Thoracic aorta (tissue), 2 donors: ENCODE results near the gene ATG13. TPM values are rescaled to one million over a fixed set of nuclear protein-coding genes. Genes with fewer than 3 reads are reported as not detected.

ENCODE experiments used
- ATAC-seq: fragments of 150-250 bp; one replicate; pipeline ENCODE4 v1.8.0; 2017; ENCODE audit warnings: low read depth; ENCODE audit not compliant: insufficient number of reproducible peaks, low FRiP score
- DNase-seq: peaks from one replicate; pipeline ENCODE4 v3.0.0-alpha.2; 2020; ENCODE audit warnings: low spot score
- H3K27ac ChIP-seq, 2 donors: fragments of 200-600 bp; sonication (generic); 1 replicate in 1 of 2; 2 replicates in 1 of 2; pipeline ENCODE4 v1.5.1; 2016; ENCODE audit warnings: mild to moderate bottlenecking in 2 of 2, moderate library complexity in 2 of 2
- H3K27me3 ChIP-seq: fragments of 200-600 bp; sonication (generic); replicated peaks from 2 replicates; pipeline ENCODE4 v1.6.0; 2016; ENCODE audit warnings: mild to moderate bottlenecking; ENCODE audit not compliant: insufficient read depth
- H3K36me3 ChIP-seq: fragments of 200-600 bp; sonication (generic); one replicate; pipeline ENCODE4 v1.5.1; 2016
- H3K4me1 ChIP-seq, 2 donors: fragments of 200-600 bp; sonication (generic); 1 replicate in 1 of 2; 2 replicates in 1 of 2; pipeline versions ENCODE4 v1.5.1 to v1.6.0; 2016; ENCODE audit warnings: low read depth in 2 of 2, mild to moderate bottlenecking in 1 of 2; ENCODE audit not compliant: control insufficient read depth in 1 of 2
- H3K4me3 ChIP-seq: fragments of 200-600 bp; sonication (generic); 2 replicates; pipeline ENCODE4 v1.5.1; 2016; ENCODE audit warnings: mild to moderate bottlenecking
- H3K9me3 ChIP-seq: fragments of 200-600 bp; sonication (generic); 2 replicates; pipeline ENCODE4 v1.5.1; 2016
- CTCF ChIP-seq: fragments of 200-600 bp; sonication (generic); IDR thresholded peaks from one replicate; pipeline ENCODE4 v1.5.1; 2019; ENCODE audit warnings: antibody characterized with exemption
- total RNA-seq, 2 donors: library from RNA; depleted of rRNA; stranded (reverse); fragments of >200 nt; gene quantifications; one replicate each; pipeline versions ENCODE4 v1.1.0 to v1.2.3, GENCODE V29; 2016

The ATG13 gene
- total RNA-seq, 2 donors from 2014 or later: 121 to 144 TPM

GRCh38 chr11:46679241-46680163, 62.1 kb downstream of the ATG13 start:
- no peak for TF ChIP-seq CTCF

GRCh38 chr11:46680164-46680760, 62.9 kb downstream of the ATG13 start:
- Histone ChIP-seq H3K9me3 (no peaks in the 10 kb centered on the region), H3K27ac (no peak overlapping the region), H3K4me3 (no peak overlapping the region), H3K36me3 (peaks cover 56% of the 10 kb centered on the region), H3K4me1 (peaks cover 25 to 28% of the 10 kb centered on the region in 2 donors), H3K27me3 (no peaks in the 10 kb centered on the region)
- DNase-seq (no peak), ATAC-seq (no peak)
- TF ChIP-seq CTCF: no peak

More at GRCh38 chr11:46679241-46680163, 62.1 kb downstream of the ATG13 start:
- H3K36me3 ChIP-seq: peaks cover 56% of the 10 kb centered on the region
- H3K27ac ChIP-seq: no peak overlapping the region
- no peaks in the 10 kb centered on the region for H3K27me3 ChIP-seq
- ATAC-seq (no peak), DNase-seq (no peak)
- no peak overlapping the region for H3K4me3 ChIP-seq
- H3K4me1 ChIP-seq: peaks cover 24 to 30% of the 10 kb centered on the region in 2 donors
- H3K9me3 ChIP-seq: no peaks in the 10 kb centered on the region

- H3K36me3 ChIP-seq: peaks cover 56% of the 10 kb centered on the region
- H3K27ac ChIP-seq: no peak overlapping the region
- no peaks in the 10 kb centered on the region for H3K27me3 ChIP-seq
- TF ChIP-seq CTCF: no peak
- DNase-seq (no peak), ATAC-seq (no peak)
- no peak overlapping the region for H3K4me3 ChIP-seq
- H3K9me3 ChIP-seq: no peaks in the 10 kb centered on the region
- peaks cover 21 to 23% of the 10 kb centered on the region in 2 donors for H3K4me1 ChIP-seq
These were observed 63.5 kb downstream of the ATG13 start for GRCh38 chr11:46680815-46681214.

- Histone ChIP-seq H3K9me3 (no peaks in the 10 kb centered on the region), H3K4me3 (no peak overlapping the region), H3K36me3 (peaks cover 65% of the 10 kb centered on the region), H3K27ac (no peak overlapping the region), H3K27me3 (no peaks in the 10 kb centered on the region), H3K4me1 (peaks cover 16 to 24% of the 10 kb centered on the region in 2 donors)
- DNase-seq: no peak
- no peak for ATAC-seq
- TF ChIP-seq CTCF: no peak
These were observed 64.5 kb downstream of the ATG13 start for GRCh38 chr11:46681814-46682213.
